GM18505 (cell line): ENCODE measurements around the gene PHLDA1.

ENCODE experiments used
- ATAC-seq: cut with Tn5 transposase; IDR thresholded peaks from one replicate; pipeline ENCODE4 v1.9.1; 2021; ENCODE audit not compliant: unreplicated experiment
- POLR2A ChIP-seq: IDR thresholded peaks from 4 replicates; pipeline ENCODE4 v1.6.1; 2011; ENCODE audit warnings: borderline replicate concordance; ENCODE audit not compliant: insufficient read depth, insufficient read length; ENCODE audit errors: extremely low read depth

PHLDA1 gene

DNA sequence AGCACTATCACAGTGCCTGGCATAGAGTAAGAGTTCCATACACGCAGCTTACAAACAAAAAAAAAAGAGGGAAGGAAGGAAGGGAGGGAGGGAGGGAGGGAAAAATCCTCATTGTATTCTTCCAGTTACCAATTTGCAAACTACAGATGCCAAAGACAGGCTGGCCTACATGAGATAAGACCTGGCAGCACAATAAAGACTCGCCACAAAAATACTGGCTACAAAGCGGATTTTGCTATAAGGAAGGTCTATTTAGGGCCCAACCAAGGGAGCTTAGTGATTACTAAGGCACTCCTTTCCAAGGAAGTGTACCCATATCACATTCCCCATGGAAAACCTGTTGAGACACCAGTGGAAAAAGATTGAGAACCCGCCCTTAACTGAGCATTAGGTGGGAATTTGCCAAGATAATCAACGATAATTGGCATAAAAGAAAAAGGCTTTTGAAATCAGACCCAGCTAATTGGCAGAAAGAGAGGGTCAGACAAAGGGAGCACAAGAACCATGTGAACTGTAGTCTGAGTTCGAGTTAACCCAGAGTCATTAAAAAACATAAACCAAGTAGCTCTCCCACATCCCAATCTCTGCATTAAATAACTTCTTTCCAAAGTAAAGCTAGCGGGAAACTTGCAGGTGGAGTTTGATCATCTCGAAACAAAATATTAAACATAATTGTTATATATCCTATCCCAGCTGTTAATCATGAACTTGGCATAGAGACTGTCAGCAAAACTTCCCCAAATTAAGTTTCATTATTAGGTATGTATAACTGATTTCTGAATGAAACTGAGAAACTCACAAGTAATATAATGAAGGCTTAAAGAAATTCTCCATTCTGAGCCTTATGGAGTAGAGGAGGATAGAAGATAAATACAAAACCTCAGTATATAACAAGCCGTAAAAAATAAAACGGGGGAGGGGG is 50.1 kb downstream of the PHLDA1 start:
- no peak for TF ChIP-seq POLR2A
- ATAC-seq = peak; percentile 49

DNA sequence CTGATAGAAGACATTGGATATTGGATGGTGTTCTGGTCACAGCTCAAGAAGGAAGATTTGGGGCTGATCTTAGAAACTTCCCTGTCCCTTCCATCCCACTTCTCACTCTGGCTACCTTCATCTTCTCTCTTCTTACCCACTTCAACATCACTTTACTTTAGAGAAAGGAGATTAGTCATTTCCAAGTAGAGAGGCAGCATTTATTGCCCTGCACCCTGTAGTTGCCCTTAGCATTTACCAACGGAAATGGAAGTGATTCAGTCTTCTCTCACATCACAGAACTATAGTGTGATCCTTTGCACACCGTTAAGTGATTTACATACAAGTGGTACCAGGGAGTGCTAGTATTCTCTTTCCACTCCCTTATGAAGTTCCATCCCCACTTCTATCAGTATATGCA is 52.4 kb downstream of the PHLDA1 start:
- no peak for ATAC-seq
- TF ChIP-seq POLR2A = no peak

DNA sequence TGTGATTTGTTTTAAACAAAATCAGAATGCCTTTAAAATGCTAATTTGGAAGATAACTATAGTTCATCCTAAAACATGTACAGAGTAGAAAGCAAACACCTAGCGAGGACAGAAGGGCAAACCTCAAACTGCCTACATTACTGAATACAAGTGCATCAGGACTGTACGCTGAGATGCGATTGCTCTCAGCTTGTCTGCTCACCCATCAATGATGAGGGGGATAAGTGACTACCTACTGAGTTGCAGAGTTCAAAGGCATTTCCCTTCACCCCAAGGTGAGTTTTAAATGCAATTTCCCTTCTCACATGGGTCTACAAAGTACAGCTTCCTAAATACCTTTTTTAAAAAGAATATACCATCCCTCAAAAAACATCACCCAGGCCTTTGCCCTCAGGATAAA is 52.9 kb downstream of the PHLDA1 start:
- ATAC-seq = no peak
- no peak for TF ChIP-seq POLR2A

DNA sequence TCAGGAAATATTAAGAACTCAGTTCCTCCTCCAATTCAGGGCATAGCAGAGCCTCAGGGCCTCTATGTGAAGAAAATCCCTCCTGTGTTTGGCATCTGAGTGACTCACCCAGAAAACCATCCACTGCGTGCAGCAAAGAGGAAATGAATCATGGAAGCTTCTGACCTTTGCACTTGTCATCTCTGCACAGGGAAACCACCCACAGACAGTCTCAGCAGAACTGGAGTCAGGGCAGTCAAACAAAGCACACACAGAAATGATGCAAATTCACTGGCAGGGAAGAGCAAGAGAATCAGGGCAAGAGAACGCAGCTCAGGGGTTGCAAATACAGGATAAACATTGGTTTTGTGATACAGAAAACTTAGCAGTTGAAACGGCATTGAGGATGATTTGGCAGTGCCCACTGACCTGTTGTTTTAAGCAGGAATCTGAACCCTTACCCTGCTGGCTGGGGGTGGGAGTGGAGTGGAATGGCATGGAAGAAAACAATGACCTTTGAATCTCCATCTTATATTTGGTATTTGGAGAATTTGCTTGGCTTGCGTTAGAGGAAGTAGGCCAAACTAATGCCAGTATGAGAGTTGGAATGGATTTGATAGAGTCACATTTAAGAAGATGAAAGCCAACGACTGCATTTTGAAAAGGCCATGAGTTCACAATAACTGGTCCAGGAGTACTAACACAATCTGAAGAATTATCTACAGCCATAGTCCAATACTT is 53.5 kb downstream of the PHLDA1 start:
- peak; percentile 97 for ATAC-seq
- no peak for TF ChIP-seq POLR2A

- ATAC-seq = peak; percentile 16
- TF ChIP-seq POLR2A = no peak
These were observed 54.0 kb downstream of the PHLDA1 start for GRCh38 chr12:75977590-75977951.

DNA sequence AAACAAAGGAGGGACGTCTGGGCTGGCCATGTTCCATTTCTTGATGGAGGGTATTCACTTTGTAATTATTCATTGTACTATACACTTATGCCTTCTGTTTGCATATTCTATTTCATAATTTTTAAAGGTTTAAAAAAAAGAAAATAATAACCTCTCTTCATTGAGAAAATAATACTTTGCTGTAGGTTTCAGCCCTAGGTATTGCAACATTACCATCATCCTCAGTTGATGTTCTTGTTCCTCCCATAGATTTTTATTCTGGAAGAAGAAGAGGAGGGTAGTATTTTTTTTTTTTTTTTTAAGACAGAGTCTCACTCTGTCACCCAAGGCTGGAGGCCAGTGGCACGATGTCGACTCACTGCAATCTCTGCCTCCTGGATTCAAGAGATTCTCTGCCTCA is 54.7 kb downstream of the PHLDA1 start:
- TF ChIP-seq POLR2A = no peak
- ATAC-seq = no peak

GRCh38 chr12:75976113-75976512 is 55.5 kb downstream of the PHLDA1 start:
- TF ChIP-seq POLR2A = no peak
- no peak for ATAC-seq

- no peak for TF ChIP-seq POLR2A
- no peak for ATAC-seq
These were observed 55.9 kb downstream of the PHLDA1 start for GRCh38 chr12:75975702-75976101.
